Right lobe of liver (tissue), 4 donors: ENCODE measurements around the gene UAP1L1.

Source experiments
- CTCF ChIP-seq, 4 donors: fragments of 200-600 bp in 3 of 4; fragments of 450-650 bp in 1 of 4; IDR thresholded peaks; one replicate each; pipeline versions ENCODE4 v1.5.1 to v1.8.0; 2016 to 2022; ENCODE audit warnings: antibody characterized with exemption in 4 of 4, mild to moderate bottlenecking in 2 of 4
- POLR2A ChIP-seq: fragments of 450-650 bp; IDR thresholded peaks from one replicate; pipeline ENCODE4 v1.6.1; 2017; ENCODE audit warnings: antibody characterized with exemption, mild to moderate bottlenecking
- donor health status: DM: no; HTN: no; CAD: no.
- donor health status: DM: no; HTN: no; CAD: no.
- donor health status: DM: no; HTN: yes; CAD: no.

- TF ChIP-seq POLR2A, result no peak
- TF ChIP-seq CTCF (IDR thresholded peaks at IDR 0.05), result no peak
These were observed 19.6 kb downstream of the UAP1L1 start for GRCh38 chr9:137096785-137097546.
